Measurements from ENCODE around the gene MBD5. TPM values are rescaled to one million over a fixed set of nuclear protein-coding genes. Genes with fewer than 3 reads are reported as not detected.
"Not testable (repeated sequence)": the region's sequence is repeated elsewhere in the genome, so short reads cannot be mapped to it uniquely, and the experiment has no call there.

Gene MBD5
- polyA plus RNA-seq, 2 of the 4 experiments (the other 2 are of a cell fraction) = 5.4 to 24.1 TPM

- no peaks in the 10 kb centered on the region for H3K9me3 ChIP-seq
- no peaks in the 10 kb centered on the region for H3K4me1 ChIP-seq
- H3K4me2 ChIP-seq = no peak overlapping the region
- ChIA-PET CTCF (no interaction called here), POLR2A (no interaction called here)
- H3K27ac ChIP-seq = no peak overlapping the region
- no peak for FAIRE-seq
- no peak for DNase-seq (ENCODE audit: low read depth in 1 of 2, low spot score in 1 of 2)
- no peak overlapping the region for H3K4me3 ChIP-seq
- 58% methylated on average over 6 of the region's 6 CpGs for whole genome bisulfite sequencing (ENCODE audit: missing lambda C conversion rate)
- TF ChIP-seq TP53 (CRISPR knock-in tag; IDR thresholded peaks at IDR 0.05) (no peak), HES2 (IDR thresholded peaks at IDR 0.05) (no peak), RCOR1 (IDR thresholded peaks at IDR 0.05; ENCODE audit: low read depth, low read length) (no peak), JUN (IDR thresholded peaks at IDR 0.05) (no peak), MYC (IDR thresholded peaks at IDR 0.05; ENCODE audit: borderline replicate concordance, low read length) (no peak), CTCF (IDR thresholded peaks at IDR 0.05) (no peak), NR3C1 (IDR thresholded peaks at IDR 0.05) (no peak), KDM5A (IDR thresholded peaks at IDR 0.05) (no peak)
- TF ChIP-seq, protein P1, sequence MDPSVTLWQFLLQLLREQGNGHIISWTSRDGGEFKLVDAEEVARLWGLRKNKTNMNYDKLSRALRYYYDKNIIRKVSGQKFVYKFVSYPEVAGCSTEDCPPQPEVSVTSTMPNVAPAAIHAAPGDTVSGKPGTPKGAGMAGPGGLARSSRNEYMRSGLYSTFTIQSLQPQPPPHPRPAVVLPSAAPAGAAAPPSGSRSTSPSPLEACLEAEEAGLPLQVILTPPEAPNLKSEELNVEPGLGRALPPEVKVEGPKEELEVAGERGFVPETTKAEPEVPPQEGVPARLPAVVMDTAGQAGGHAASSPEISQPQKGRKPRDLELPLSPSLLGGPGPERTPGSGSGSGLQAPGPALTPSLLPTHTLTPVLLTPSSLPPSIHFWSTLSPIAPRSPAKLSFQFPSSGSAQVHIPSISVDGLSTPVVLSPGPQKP (IDR thresholded peaks at IDR 0.05; ENCODE audit: low read depth, low read length) = no peak
- ATAC-seq = no peak
These were observed 521.7 kb downstream of the MBD5 start for GRCh38 chr2:148542614-148543013.

DNA sequence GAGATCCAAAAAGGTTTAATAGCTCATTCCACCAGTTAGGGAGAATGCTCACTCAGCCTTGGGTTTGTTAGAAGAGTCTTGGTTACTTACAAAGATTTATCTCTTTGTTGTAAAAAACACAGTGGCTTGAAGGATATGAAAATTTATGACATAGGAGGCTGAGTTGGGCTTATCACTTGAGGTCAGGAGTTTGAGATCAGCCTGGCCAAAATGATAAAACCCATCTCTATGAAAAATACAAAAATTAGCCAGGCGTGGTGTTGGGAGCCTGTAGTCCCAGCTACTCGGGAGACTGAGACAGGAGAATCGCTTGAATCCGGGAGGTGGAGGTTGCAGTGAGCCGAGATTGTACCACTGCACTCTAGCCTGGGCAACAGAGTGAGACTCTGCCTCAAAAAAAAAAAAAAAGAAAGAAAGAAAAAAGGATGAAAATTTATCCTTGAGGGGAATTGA lies 522.2 kb downstream of the MBD5 start:
- H3K27ac ChIP-seq; H3K4me2 ChIP-seq; H3K9me3 ChIP-seq; FAIRE-seq; H3K4me1 ChIP-seq; CTCF ChIA-PET; H3K4me3 ChIP-seq; ATAC-seq; POLR2A ChIA-PET; DNase-seq (ENCODE audit: low read depth in 1 of 2, low spot score in 1 of 2): not testable (repeated sequence)
- WGBS (ENCODE audit: missing lambda C conversion rate) = 38% methylated on average over 5 of the region's 5 CpGs

DNA sequence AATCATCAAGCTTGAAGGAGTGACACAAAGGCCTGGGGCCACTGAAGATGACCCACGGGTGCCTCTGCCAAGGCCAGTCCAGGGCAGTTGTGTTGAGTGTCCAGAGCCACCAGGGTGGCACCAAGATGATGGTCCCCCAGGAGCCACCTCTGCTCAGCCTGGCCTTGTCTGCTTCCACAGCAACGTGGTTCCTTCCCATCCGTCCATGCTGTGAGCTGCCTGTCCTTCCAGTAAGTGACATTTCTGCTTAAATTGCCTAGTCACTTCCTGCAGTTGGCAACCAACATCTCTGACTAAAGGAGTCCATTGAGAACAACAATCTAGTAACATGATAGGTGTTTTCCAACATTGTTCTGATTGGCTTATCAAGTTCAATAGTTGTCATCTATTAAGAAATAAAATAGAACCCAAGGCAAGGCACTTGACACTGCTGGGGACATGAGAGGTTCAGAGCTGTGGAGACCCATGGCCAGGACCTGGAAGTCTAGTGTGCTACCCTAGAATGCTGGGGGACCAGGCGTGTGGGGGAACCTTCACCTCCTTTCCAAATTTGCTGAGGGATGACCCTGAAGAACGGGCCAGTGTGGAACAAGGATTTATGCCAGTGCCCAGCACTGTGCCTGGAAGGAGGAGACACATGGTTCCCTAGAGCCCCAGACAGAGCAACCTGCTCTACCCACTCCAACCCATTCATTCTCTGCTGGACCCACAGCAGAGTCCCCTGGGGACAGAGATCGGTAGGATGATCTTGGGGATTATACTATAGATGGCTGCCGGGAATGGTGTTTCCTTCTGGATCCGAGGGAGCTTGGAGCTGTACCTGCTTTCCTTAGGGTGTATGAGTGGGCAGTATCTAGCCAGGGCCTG lies 524.7 kb downstream of the MBD5 start:
- FAIRE-seq = no peak
- no peaks in the 10 kb centered on the region for H3K9me3 ChIP-seq
- H3K4me3 ChIP-seq = no peak overlapping the region
- ChIA-PET POLR2A (no interaction called here), CTCF (no interaction called here)
- no peak overlapping the region for H3K27ac ChIP-seq
- WGBS (ENCODE audit: missing lambda C conversion rate) = 65% methylated on average over 8 of the region's 8 CpGs
- ATAC-seq = no peak
- H3K4me1 ChIP-seq = no peaks in the 10 kb centered on the region
- no peak for DNase-seq (ENCODE audit: low read depth in 1 of 2, low spot score in 1 of 2)
- no peak overlapping the region for H3K4me2 ChIP-seq
- TF ChIP-seq POLR2AphosphoS2 (conservative IDR thresholded peaks at IDR 0.05; ENCODE audit: low read length) (no peak), PHF8 (IDR thresholded peaks at IDR 0.05; ENCODE audit: borderline replicate concordance, low read depth) (no peak), HOXA7 (CRISPR knock-in tag; IDR thresholded peaks at IDR 0.05) (no peak), RAD21 (conservative IDR thresholded peaks at IDR 0.05 in 1 of 2, IDR thresholded peaks at IDR 0.05 in 1 of 2) (no peak), FOXS1 (CRISPR knock-in tag; IDR thresholded peaks at IDR 0.05) (no peak), BHLHE40 (IDR thresholded peaks at IDR 0.05; ENCODE audit: low read depth, low read length) (no peak)

- Histone ChIP-seq H3K9me3 (no peaks in the 10 kb centered on the region), H3K4me2 (no peak overlapping the region), H3K4me3 (no peak overlapping the region), H3K4me1 (no peaks in the 10 kb centered on the region), H3K27ac (no peak overlapping the region)
- CTCF ChIA-PET = no interaction called here
- DNase-seq (ENCODE audit: low read depth in 1 of 2, low spot score in 1 of 2) (no peak), FAIRE-seq (no peak), ATAC-seq (no peak)
- 94% methylated on average over 1 of the region's 1 CpG for WGBS (ENCODE audit: missing lambda C conversion rate)
- POLR2A ChIA-PET = no interaction called here
- TF ChIP-seq TP53 (CRISPR knock-in tag; IDR thresholded peaks at IDR 0.05) (no peak), CBX8 (IDR thresholded peaks at IDR 0.05) (no peak), KDM5A (IDR thresholded peaks at IDR 0.05) (no peak), HEYL (CRISPR knock-in tag; IDR thresholded peaks at IDR 0.05) (no peak), CEBPB (IDR thresholded peaks at IDR 0.05) (no peak), ZNF302 (CRISPR knock-in tag; IDR thresholded peaks at IDR 0.05) (no peak), E2F6 (IDR thresholded peaks at IDR 0.05; ENCODE audit: borderline replicate concordance, low read depth) (no peak), TFCP2L1 (CRISPR knock-in tag; IDR thresholded peaks at IDR 0.05) (no peak), BHLHE40 (IDR thresholded peaks at IDR 0.05; ENCODE audit: low read depth, low read length) (no peak), RARB (CRISPR knock-in tag; IDR thresholded peaks at IDR 0.05) (no peak), SMC3 (IDR thresholded peaks at IDR 0.05) (no peak), ZFP36 (IDR thresholded peaks at IDR 0.05; ENCODE audit: borderline replicate concordance, partially characterized antibody) (no peak)
- TF ChIP-seq, protein P2, sequence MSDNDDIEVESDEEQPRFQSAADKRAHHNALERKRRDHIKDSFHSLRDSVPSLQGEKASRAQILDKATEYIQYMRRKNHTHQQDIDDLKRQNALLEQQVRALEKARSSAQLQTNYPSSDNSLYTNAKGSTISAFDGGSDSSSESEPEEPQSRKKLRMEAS (IDR thresholded peaks at IDR 0.05) = no peak
- TF ChIP-seq, protein P1 (IDR thresholded peaks at IDR 0.05; ENCODE audit: low read depth, low read length) = no peak
These were observed 525.4 kb downstream of the MBD5 start for GRCh38 chr2:148546270-148546669.

Measured in A549 (cell line).